NT2/D1 (cell line): ENCODE measurements around the gene AFM.

ENCODE experiments used
- DNase-seq: peaks from one replicate; pipeline ENCODE4 v3.0.0-alpha.2; 2011; ENCODE audit warnings: low read depth, low spot score
- H3K27me3 ChIP-seq: 2 replicates; pipeline ENCODE4 v1.6.0; 2011; ENCODE audit warnings: mild to moderate bottlenecking; ENCODE audit not compliant: insufficient read length, insufficient read depth
- H3K36me3 ChIP-seq: 2 replicates; pipeline ENCODE4 v1.6.1; 2011; ENCODE audit warnings: mild to moderate bottlenecking, low read length, mixed read lengths; ENCODE audit not compliant: insufficient read depth, insufficient read length
- H3K4me1 ChIP-seq: 2 replicates; pipeline ENCODE4 v1.5.1; 2011; ENCODE audit not compliant: insufficient read depth, insufficient read length
- H3K4me3 ChIP-seq: 2 replicates; pipeline ENCODE4 v1.5.1; 2011; ENCODE audit warnings: low read depth; ENCODE audit not compliant: insufficient read length
- H3K9ac ChIP-seq: 2 replicates; pipeline ENCODE4 v1.6.0; 2011; ENCODE audit warnings: low read depth; ENCODE audit not compliant: insufficient read length
- H3K9me3 ChIP-seq: 2 replicates; pipeline ENCODE4 v1.5.1; 2011; ENCODE audit warnings: mild to moderate bottlenecking, low read length; ENCODE audit not compliant: insufficient read depth
- SUZ12 ChIP-seq: IDR thresholded peaks from 2 replicates; pipeline ENCODE4 v1.6.1; 2011; ENCODE audit not compliant: insufficient read length, insufficient read depth; ENCODE audit errors: extremely low read depth
- YY1 ChIP-seq: IDR thresholded peaks from 2 replicates; pipeline ENCODE4 v1.6.1; 2011; ENCODE audit not compliant: insufficient read length, insufficient read depth
- ZNF274 ChIP-seq: IDR thresholded peaks from 2 replicates; pipeline ENCODE4 v1.6.1; 2011; ENCODE audit warnings: mild to moderate bottlenecking, low read depth, low read length

The AFM gene

GRCh38 chr4:73485596-73485995 lies 4.1 kb downstream of the AFM start:
- Histone ChIP-seq H3K4me3 (no peak overlapping the region), H3K4me1 (no peaks in the 10 kb centered on the region), H3K36me3 (no peaks in the 10 kb centered on the region), H3K9me3 (no peaks in the 10 kb centered on the region), H3K27me3 (no peaks in the 10 kb centered on the region), H3K9ac (no peak overlapping the region)
- no peak for TF ChIP-seq SUZ12
- no peak for TF ChIP-seq ZNF274
- no peak for TF ChIP-seq YY1
- no peak for DNase-seq

- Histone ChIP-seq H3K4me1 (no peaks in the 10 kb centered on the region), H3K27me3 (no peaks in the 10 kb centered on the region), H3K9ac (no peak overlapping the region), H3K9me3 (no peaks in the 10 kb centered on the region), H3K36me3 (no peaks in the 10 kb centered on the region), H3K4me3 (no peak overlapping the region)
- DNase-seq, result no peak
- TF ChIP-seq YY1, result no peak
- no peak for TF ChIP-seq ZNF274
- TF ChIP-seq SUZ12, result no peak
Observed at GRCh38 chr4:73486497-73486896, 5.0 kb downstream of the AFM start.

GRCh38 chr4:73487233-73487632 lies 5.7 kb downstream of the AFM start:
- Histone ChIP-seq H3K36me3 (no peaks in the 10 kb centered on the region), H3K27me3 (no peaks in the 10 kb centered on the region), H3K9ac (no peak overlapping the region), H3K9me3 (no peaks in the 10 kb centered on the region), H3K4me1 (no peaks in the 10 kb centered on the region), H3K4me3 (no peak overlapping the region)
- DNase-seq, result no peak
- TF ChIP-seq SUZ12 (no peak), YY1 (no peak), ZNF274 (no peak)

GRCh38 chr4:73499996-73500765 lies 18.6 kb downstream of the AFM start:
- H3K4me3 ChIP-seq, result no peak overlapping the region
- TF ChIP-seq ZNF274 (no peak), YY1 (no peak), SUZ12 (no peak)
- H3K4me1 ChIP-seq, result no peaks in the 10 kb centered on the region
- H3K9ac ChIP-seq, result no peak overlapping the region
- no peaks in the 10 kb centered on the region for H3K9me3 ChIP-seq
- no peaks in the 10 kb centered on the region for H3K36me3 ChIP-seq
- H3K27me3 ChIP-seq, result no peaks in the 10 kb centered on the region
- DNase-seq, result no peak

GRCh38 chr4:73501664-73502265 lies 20.2 kb downstream of the AFM start:
- no peak for TF ChIP-seq SUZ12
- no peak for TF ChIP-seq YY1
- TF ChIP-seq ZNF274, result no peak

GRCh38 chr4:73505567-73505966 lies 24.0 kb downstream of the AFM start:
- H3K4me1 ChIP-seq, result no peaks in the 10 kb centered on the region
- no peak overlapping the region for H3K9ac ChIP-seq
- no peaks in the 10 kb centered on the region for H3K27me3 ChIP-seq
- TF ChIP-seq ZNF274, result no peak
- no peak for TF ChIP-seq YY1
- no peak for TF ChIP-seq SUZ12
- no peaks in the 10 kb centered on the region for H3K36me3 ChIP-seq
- no peaks in the 10 kb centered on the region for H3K9me3 ChIP-seq
- no peak for DNase-seq
- H3K4me3 ChIP-seq, result no peak overlapping the region

More at GRCh38 chr4:73501664-73502265, 20.2 kb downstream of the AFM start:
- Histone ChIP-seq H3K4me1 (no peaks in the 10 kb centered on the region), H3K9ac (no peak overlapping the region), H3K4me3 (no peak overlapping the region), H3K9me3 (no peaks in the 10 kb centered on the region), H3K36me3 (no peaks in the 10 kb centered on the region), H3K27me3 (no peaks in the 10 kb centered on the region)
- DNase-seq, result no peak

- Histone ChIP-seq H3K36me3 (no peaks in the 10 kb centered on the region), H3K4me3 (no peak overlapping the region), H3K9me3 (no peaks in the 10 kb centered on the region), H3K27me3 (no peaks in the 10 kb centered on the region), H3K4me1 (no peaks in the 10 kb centered on the region), H3K9ac (no peak overlapping the region)
- no peak for DNase-seq
- TF ChIP-seq ZNF274 (no peak), SUZ12 (no peak), YY1 (no peak)
Observed at GRCh38 chr4:73507541-73507940, 26.0 kb downstream of the AFM start.
